SK-N-SH treated with all-trans-retinoic acid at 6 μM for 48 hours (cell line): ENCODE data around the gene KCTD20.

Source experiments
- BACH2 ChIP-seq: fragments of 250-450 bp; sonication (Bioruptor Pico); IDR thresholded peaks from 2 replicates; pipeline ENCODE4 v1.9.0; 2021; ENCODE audit warnings: mild to moderate bottlenecking, borderline replicate concordance
- ZFP3 ChIP-seq: fragments of 250-450 bp; sonication (Bioruptor Pico); IDR thresholded peaks from 2 replicates; pipeline ENCODE4 v1.5.0; 2020; ENCODE audit warnings: mild to moderate bottlenecking, moderate library complexity
- TF ChIP-seq, protein P1 (sequence below): fragments of 250-450 bp; sonication (Bioruptor Pico); IDR thresholded peaks from 2 replicates; pipeline ENCODE4 v1.8.0; 2020; ENCODE audit warnings: mild to moderate bottlenecking, moderate library complexity, borderline replicate concordance

DNA sequence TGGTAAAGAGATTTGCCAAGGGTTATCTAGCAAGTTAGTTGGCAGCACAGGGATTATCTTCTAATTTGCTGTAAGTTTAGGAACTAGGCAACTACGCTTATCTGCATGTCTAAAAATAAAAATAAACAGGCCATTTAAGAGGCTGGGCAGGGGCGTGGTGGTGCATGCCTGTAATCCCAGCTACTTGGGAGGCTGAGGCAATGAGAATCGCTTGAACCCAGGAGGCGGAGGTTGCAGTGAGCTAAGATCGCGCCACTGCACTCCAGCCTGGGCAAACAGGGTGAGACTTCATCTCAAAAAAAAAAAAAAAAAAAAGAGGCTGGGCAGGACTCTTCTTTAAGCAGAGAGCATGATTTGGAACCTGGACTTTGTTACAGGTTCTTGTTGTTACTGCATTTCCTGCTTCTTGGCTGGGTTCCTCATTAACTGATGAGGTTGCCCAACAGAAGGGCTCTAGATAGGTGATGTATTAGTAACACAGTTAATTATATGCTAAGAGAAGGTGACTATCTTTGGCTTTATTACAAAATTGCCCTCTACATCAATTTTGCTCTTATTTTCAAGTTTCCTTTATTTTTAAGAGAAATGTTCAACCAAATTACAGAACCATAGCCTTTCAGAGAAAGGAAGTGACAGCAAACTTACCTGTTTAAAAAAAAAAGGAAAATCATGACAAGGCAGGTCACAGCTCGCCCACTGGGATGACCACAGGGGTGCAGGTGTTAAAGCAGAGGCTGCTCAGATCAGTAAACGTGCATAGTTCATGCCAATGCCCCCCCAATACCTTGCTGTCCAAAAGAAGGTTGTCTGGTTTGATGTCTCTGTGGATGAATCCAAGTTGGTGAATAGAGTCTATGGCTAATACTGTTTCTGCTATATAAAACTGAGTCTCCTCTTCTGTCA is 72.0 kb downstream of the KCTD20 start:
- TF ChIP-seq, protein P1, sequence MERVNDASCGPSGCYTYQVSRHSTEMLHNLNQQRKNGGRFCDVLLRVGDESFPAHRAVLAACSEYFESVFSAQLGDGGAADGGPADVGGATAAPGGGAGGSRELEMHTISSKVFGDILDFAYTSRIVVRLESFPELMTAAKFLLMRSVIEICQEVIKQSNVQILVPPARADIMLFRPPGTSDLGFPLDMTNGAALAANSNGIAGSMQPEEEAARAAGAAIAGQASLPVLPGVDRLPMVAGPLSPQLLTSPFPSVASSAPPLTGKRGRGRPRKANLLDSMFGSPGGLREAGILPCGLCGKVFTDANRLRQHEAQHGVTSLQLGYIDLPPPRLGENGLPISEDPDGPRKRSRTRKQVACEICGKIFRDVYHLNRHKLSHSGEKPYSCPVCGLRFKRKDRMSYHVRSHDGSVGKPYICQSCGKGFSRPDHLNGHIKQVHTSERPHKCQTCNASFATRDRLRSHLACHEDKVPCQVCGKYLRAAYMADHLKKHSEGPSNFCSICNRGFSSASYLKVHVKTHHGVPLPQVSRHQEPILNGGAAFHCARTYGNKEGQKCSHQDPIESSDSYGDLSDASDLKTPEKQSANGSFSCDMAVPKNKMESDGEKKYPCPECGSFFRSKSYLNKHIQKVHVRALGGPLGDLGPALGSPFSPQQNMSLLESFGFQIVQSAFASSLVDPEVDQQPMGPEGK = no peak
- TF ChIP-seq ZFP3 (CRISPR knock-in tag) = no peak
- no peak for TF ChIP-seq BACH2 (CRISPR knock-in tag)
